HepG2 (cell line): ENCODE results near the gene SPOPL. TPM values are rescaled to one million over a fixed set of nuclear protein-coding genes. Genes with fewer than 3 reads are reported as not detected.

Experiments
- BCLAF1 ChIP-seq: fragments of 450-650 bp; IDR thresholded peaks from 2 replicates; pipeline ENCODE4 v1.6.1; 2017; ENCODE audit warnings: mild to moderate bottlenecking
- ELF3 ChIP-seq: IDR thresholded peaks from 2 replicates; pipeline ENCODE4 v1.6.1; 2016; ENCODE audit warnings: missing genetic modification reagents, missing compliant biosample characterization
- FUBP1 ChIP-seq: sonication (generic); formaldehyde crosslinking; IDR thresholded peaks from 2 replicates; pipeline ENCODE4 v1.5.1; 2020; ENCODE audit warnings: missing genetic modification reagents, mild to moderate bottlenecking, borderline replicate concordance
- HNF1A ChIP-seq, 2 experiments: sonication (generic) in 1 of 2; formaldehyde crosslinking in 1 of 2; IDR thresholded peaks; 2 replicates each; pipeline versions ENCODE4 v1.4.0 to v1.6.1; 2016 to 2020; ENCODE audit warnings: borderline replicate concordance in 1 of 2, low read depth in 1 of 2, mild to moderate bottlenecking in 1 of 2, missing genetic modification reagents in 1 of 2
- KAT2B ChIP-seq: fragments of 150-350 bp; IDR thresholded peaks from 2 replicates; pipeline ENCODE4 v1.6.1; 2014; ENCODE audit warnings: low read depth, low read length, borderline replicate concordance
- MXI1 ChIP-seq: IDR thresholded peaks from 3 replicates; pipeline ENCODE4 v1.6.1; 2012; ENCODE audit warnings: low read depth, low read length, inconsistent platforms, borderline replicate concordance
- NR1H2 ChIP-seq: sonication (generic); formaldehyde crosslinking; IDR thresholded peaks from 2 replicates; pipeline ENCODE4 v1.8.1; 2022; ENCODE audit warnings: low read depth, missing genetic modification reagents, borderline replicate concordance
- RERE ChIP-seq: IDR thresholded peaks from 2 replicates; pipeline ENCODE4 v1.6.1; 2016; ENCODE audit warnings: low read depth, missing genetic modification reagents, missing compliant biosample characterization
- STAG1 ChIP-seq: sonication (generic); formaldehyde crosslinking; IDR thresholded peaks from 2 replicates; pipeline ENCODE4 v1.4.0; 2020; ENCODE audit warnings: missing genetic modification reagents
- TBX2 ChIP-seq: sonication (generic); formaldehyde crosslinking; IDR thresholded peaks from 2 replicates; pipeline ENCODE4 v1.5.0; 2020; ENCODE audit warnings: missing genetic modification reagents, mild to moderate bottlenecking, borderline replicate concordance
- ZNF331 ChIP-seq: sonication (generic); formaldehyde crosslinking; IDR thresholded peaks from 2 replicates; pipeline ENCODE4 v1.4.0; 2020; ENCODE audit warnings: missing genetic modification reagents
- ZNF44 ChIP-seq: sonication (generic); formaldehyde crosslinking; IDR thresholded peaks from 2 replicates; pipeline ENCODE4 v1.5.1; 2020; ENCODE audit warnings: mild to moderate bottlenecking, missing genetic modification reagents
- ZNF605 ChIP-seq: sonication (generic); formaldehyde crosslinking; IDR thresholded peaks from 2 replicates; pipeline ENCODE4 v1.8.0; 2022; ENCODE audit warnings: mild to moderate bottlenecking, missing genetic modification reagents
- ZNF615 ChIP-seq: sonication (generic); formaldehyde crosslinking; IDR thresholded peaks from 2 replicates; pipeline ENCODE4 v1.5.0; 2020; ENCODE audit warnings: mild to moderate bottlenecking, missing genetic modification reagents, borderline replicate concordance
- polyA plus RNA-seq, 8 experiments: library from polyadenylated mRNA; depleted of rRNA in 3 of 8; stranded (reverse) in 7 of 8; unstranded in 1 of 8; fragments of >200 nt; fragmentation: Illumina TruSeq in 4 of 8; extraction: Trizol in 4 of 8; gene quantifications; 2 replicates each; pipeline versions ENCODE4 v1.2.1 to v1.2.3, GENCODE V29; 2011 to 2016; ENCODE audit warnings: low read depth in 4 of 8, missing spikeins in 1 of 8, mixed read lengths in 1 of 8; ENCODE audit not compliant: insufficient read depth in 1 of 8
- total RNA-seq, 5 experiments: library from RNA; depleted of rRNA; stranded (reverse); fragments of >200 nt; fragmentation: Illumina TruSeq; extraction: Trizol; gene quantifications; 2 replicates each; pipeline ENCODE4 v1.2.3, GENCODE V29; 2016; ENCODE audit warnings: low read depth in 1 of 5

Gene SPOPL
- total and polyA plus RNA-seq, 2 of the 13 experiments (the other 11 are each of a cell fraction or from before 2014, with no cell fraction given) = 12.6 to 51.6 TPM

- TF ChIP-seq BCLAF1 = no peak
- TF ChIP-seq MXI1 = peak; percentile 40; the same call in 1 of the 3 replicates
- TF ChIP-seq NR1H2 (CRISPR knock-in tag) = no peak
- peak; percentile 69; the same call in 1 of the 2 replicates for TF ChIP-seq ELF3 (CRISPR knock-in tag)
- TF ChIP-seq ZNF605 (CRISPR knock-in tag) = no peak
- no peak for TF ChIP-seq ZNF615 (CRISPR knock-in tag)
- TF ChIP-seq TBX2 (CRISPR knock-in tag) = peak; percentile 31; the same call in 1 of the 2 replicates
- TF ChIP-seq HNF1A (IDR thresholded peaks at IDR 0.05; ENCODE audit: low read depth) = 0 out of 2 replicates have a peak, but pooled peaks have one; percentile 34
- no peak for TF ChIP-seq HNF1A (CRISPR knock-in tag; IDR thresholded peaks at IDR 0.05; ENCODE audit: borderline replicate concordance)
- TF ChIP-seq STAG1 (CRISPR knock-in tag) = peak; percentile 14; the same call in 1 of the 2 replicates
- no peak for TF ChIP-seq KAT2B
- 0 out of 2 replicates have a peak, but pooled peaks have one; percentile 55 for TF ChIP-seq RERE (CRISPR knock-in tag)
- TF ChIP-seq ZNF331 (CRISPR knock-in tag) = no peak
- TF ChIP-seq FUBP1 (CRISPR knock-in tag) = no peak
- no peak for TF ChIP-seq ZNF44
These were observed 26.2 kb upstream of the SPOPL start (continued) for GRCh38 chr2:138475277-138475776.
